ENCODE measurements around the gene PGBD5. TPM values are rescaled to one million over a fixed set of nuclear protein-coding genes. Genes with fewer than 3 reads are reported as not detected.

PGBD5 gene
- total and polyA plus RNA-seq, 2 of the 13 experiments (the other 11 are each of a cell fraction or from before 2014, with no cell fraction given), result 0.04 to 0.13 TPM

- no peak for TF ChIP-seq ZBTB40 (IDR thresholded peaks at IDR 0.05)
- TF ChIP-seq ZBTB40 (CRISPR knock-in tag; IDR thresholded peaks at IDR 0.05), result peak; percentile 79
- peak; percentile 92 to 99 for TF ChIP-seq REST (IDR thresholded peaks at IDR 0.05; ENCODE audit: borderline replicate concordance in 1 of 2, low read depth in 1 of 2, low read length in 2 of 2)
- no peak for TF ChIP-seq ZNF350 (CRISPR knock-in tag; IDR thresholded peaks at IDR 0.05; ENCODE audit: borderline replicate concordance, low read depth)
- TF ChIP-seq MIXL1 (CRISPR knock-in tag; IDR thresholded peaks at IDR 0.05), result peak; percentile 55; the same call in 1 of the 2 replicates
- peak; percentile 86 for TF ChIP-seq ZNF883 (CRISPR knock-in tag; IDR thresholded peaks at IDR 0.05; ENCODE audit: not compliant biosample characterization)
- TF ChIP-seq KAT2B (IDR thresholded peaks at IDR 0.05; ENCODE audit: borderline replicate concordance, low read depth, low read length), result no peak
- peak; percentile 56; the same call in 1 of the 2 replicates for TF ChIP-seq ZNF335 (CRISPR knock-in tag; IDR thresholded peaks at IDR 0.05)
- TF ChIP-seq ARID2 (CRISPR knock-in tag; IDR thresholded peaks at IDR 0.05; ENCODE audit: borderline replicate concordance), result peak; percentile 87; the same call in 1 of the 2 replicates
- no peak for TF ChIP-seq ARNT (IDR thresholded peaks at IDR 0.05)
- TF ChIP-seq ZNF24 (IDR thresholded peaks at IDR 0.05), result no peak
- peak; percentile 84 for TF ChIP-seq JARID2 (CRISPR knock-in tag; IDR thresholded peaks at IDR 0.05; ENCODE audit: insufficient replicate concordance)
- 0 out of 2 replicates have a peak, but pooled peaks have one; percentile 40 for TF ChIP-seq NFYC (CRISPR knock-in tag; IDR thresholded peaks at IDR 0.05)
- TF ChIP-seq ZNF710 (CRISPR knock-in tag; IDR thresholded peaks at IDR 0.05; ENCODE audit: borderline replicate concordance), result no peak
Measured at GRCh38 chr1:230426246-230427093, at the start of gene PGBD5 (continued).
